ENCODE data around the gene PRKAR2B. TPM values are rescaled to one million over a fixed set of nuclear protein-coding genes. Genes with fewer than 3 reads are reported as not detected.

The PRKAR2B gene
- total and polyA plus RNA-seq, 2 experiments from 2014 or later = 48.8 to 50.6 TPM

- Mint-ChIP-seq H3K27ac (peak overlapping the region; percentile 59; the same call in 1 of the 2 replicates), H3K27me3 (ENCODE audit: insufficient read depth, low read depth, poor library complexity) (peaks cover 2% of the 10 kb centered on the region), H3K4me3 (no peak overlapping the region), H3K4me1 (peaks cover 3% of the 10 kb centered on the region), H3K36me3 (ENCODE audit: low read depth) (peaks cover 2% of the 10 kb centered on the region; the same call in 1 of the 3 replicates), H3K9me3 (0 out of 3 replicates have a peak, but pooled peaks cover 3% of the 10 kb centered on the region)
- no peaks in the 10 kb centered on the region for H4K20me1 ChIP-seq (replicated peaks; ENCODE audit: insufficient read depth)
- H3K4me3 ChIP-seq = no peak overlapping the region
- no peak for TF ChIP-seq ZNF331 (CRISPR knock-in tag; IDR thresholded peaks at IDR 0.05; ENCODE audit: low read depth)
- no peak for TF ChIP-seq POLR2AphosphoS5 (IDR thresholded peaks at IDR 0.05; ENCODE audit: low read depth)
- TF ChIP-seq CTCF (conservative IDR thresholded peaks at IDR 0.05; ENCODE audit: low read depth in 2 of 2) = no peak
- H3K4me1 ChIP-seq (ENCODE audit: insufficient read depth) = peaks cover under 1% of the 10 kb centered on the region; the same call in 1 of the 2 replicates
- H3K4me2 ChIP-seq = no peak overlapping the region
- H2AFZ ChIP-seq = peak overlapping the region; percentile 54
- no peak for DNase-seq (ENCODE audit: low spot score)
- no peaks in the 10 kb centered on the region for H3K36me3 ChIP-seq (ENCODE audit: insufficient read depth)
- no peaks in the 10 kb centered on the region for H3K79me2 ChIP-seq (replicated peaks; ENCODE audit: insufficient read depth)
- no peaks in the 10 kb centered on the region for H3F3A ChIP-seq (replicated peaks; ENCODE audit: low read depth)
- H3K27ac ChIP-seq (ENCODE audit: low read depth) = no peak overlapping the region
- no peak for ATAC-seq
- no peaks in the 10 kb centered on the region; the same call in 1 of the 2 replicates for H3K9me2 ChIP-seq (ENCODE audit: insufficient read depth)
- H3K27me3 ChIP-seq (ENCODE audit: insufficient read depth) = no peaks in the 10 kb centered on the region
Measured at GRCh38 chr7:107025449-107026103, 18.9 kb upstream of the PRKAR2B start.

- Mint-ChIP-seq H3K36me3 (ENCODE audit: low read depth) (peaks cover 2% of the 10 kb centered on the region; the same call in 1 of the 3 replicates), H3K4me1 (no peaks in the 10 kb centered on the region), H3K27ac (0 out of 2 replicates have a peak overlapping the region, but pooled peaks have one; percentile 59), H3K27me3 (ENCODE audit: insufficient read depth, low read depth, poor library complexity) (peaks cover 2% of the 10 kb centered on the region), H3K4me3 (no peak overlapping the region), H3K9me3 (0 out of 3 replicates have a peak, but pooled peaks cover 3% of the 10 kb centered on the region)
- Histone ChIP-seq H3K27me3 (ENCODE audit: insufficient read depth) (no peaks in the 10 kb centered on the region), H3K27ac (ENCODE audit: low read depth) (no peak overlapping the region), H3K4me2 (no peak overlapping the region), H4K20me1 (replicated peaks; ENCODE audit: insufficient read depth) (no peaks in the 10 kb centered on the region), H3K36me3 (ENCODE audit: insufficient read depth) (no peaks in the 10 kb centered on the region), H3F3A (replicated peaks; ENCODE audit: low read depth) (no peaks in the 10 kb centered on the region), H3K4me3 (no peak overlapping the region), H3K4me1 (ENCODE audit: insufficient read depth) (no peaks in the 10 kb centered on the region), H3K9me2 (ENCODE audit: insufficient read depth) (no peaks in the 10 kb centered on the region; the same call in none of the 2 replicates), H3K79me2 (replicated peaks; ENCODE audit: insufficient read depth) (no peaks in the 10 kb centered on the region), H2AFZ (no peak overlapping the region)
- ATAC-seq = no peak
- no peak for TF ChIP-seq REST (IDR thresholded peaks at IDR 0.05; ENCODE audit: unreplicated experiment)
- no peak for TF ChIP-seq ETS1 (IDR thresholded peaks at IDR 0.05)
- DNase-seq (ENCODE audit: low spot score) = no peak
Measured at GRCh38 chr7:107026166-107026565, 18.3 kb upstream of the PRKAR2B start.

Measured in GM23338 (cell line).